ENCODE results near the gene HAAO.

DNA sequence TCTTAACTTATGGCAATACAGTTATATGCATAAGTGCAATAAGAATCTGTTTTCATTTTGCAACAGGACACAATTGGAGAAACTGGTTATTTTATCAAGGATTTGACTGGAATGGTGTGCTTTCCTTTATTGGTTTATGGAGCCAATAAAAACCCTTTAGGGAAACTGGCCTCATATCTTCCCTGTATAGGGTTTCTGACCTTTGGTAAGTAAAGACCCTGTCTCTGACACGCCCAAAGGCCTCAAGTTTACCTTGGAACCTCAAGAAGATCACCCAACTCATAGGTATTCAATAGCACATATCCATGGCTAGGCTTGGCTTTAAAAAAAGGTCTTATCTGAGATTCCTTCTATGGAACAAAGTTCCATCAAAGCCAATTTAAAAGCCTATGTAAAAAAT, 11.2 kb downstream of the HAAO start:
- TF ChIP-seq POLR2A (IDR thresholded peaks at IDR 0.05), result no peak
- TF ChIP-seq CTCF (IDR thresholded peaks at IDR 0.05), result no peak
- no peak for TF ChIP-seq POLR2AphosphoS5 (IDR thresholded peaks at IDR 0.05)
